CD4-positive, alpha-beta T cell (primary cell): Measurements from ENCODE around the gene FAM174C. TPM values are rescaled to one million over a fixed set of nuclear protein-coding genes. Genes with fewer than 3 reads are reported as not detected.
A peak's percentile ranks its signal among the peaks of the same experiment; 100 is the strongest.

Experiments used
- ATAC-seq: fragments of 200-7000 bp; cut with Tn5 transposase; one replicate; pipeline ENCODE4 v1.10.0; 2022; ENCODE audit warnings: mild to moderate bottlenecking; ENCODE audit not compliant: poor library complexity
- CTCF ChIA-PET: fragments of 350-600 bp; sonication (Branson Sonifier 250); formaldehyde crosslinking; loops from one replicate; lab custom pipeline; 2021; ENCODE audit warnings: antibody characterized with exemption, inconsistent platforms; lab: Charles Lee
- POLR2A ChIA-PET: fragments of 350-600 bp; sonication (Branson Sonifier 250); formaldehyde crosslinking; loops from one replicate; lab custom pipeline; 2021; ENCODE audit warnings: antibody characterized with exemption, inconsistent platforms; lab: Charles Lee
- DNase-seq, 14 experiments: peaks; one replicate each; pipeline ENCODE4 v3.0.0-alpha.2; 2013 to 2020; ENCODE audit warnings: mixed read lengths in 2 of 14
- H3K27ac ChIP-seq, 2 donors: one replicate each; pipeline versions ENCODE4 v1.5.1 to v1.7.0; 2013; ENCODE audit warnings: low read length in 2 of 2, low read depth in 1 of 2, mild to moderate bottlenecking in 1 of 2
- H3K27me3 ChIP-seq, 2 experiments: 1 replicate in 1 of 2; 2 replicates in 1 of 2; pipeline versions ENCODE4 v1.6.1 to v1.7.0; 2013; ENCODE audit warnings: low read length in 2 of 2, control low read depth in 1 of 2, mild to moderate bottlenecking in 1 of 2, moderate library complexity in 1 of 2; ENCODE audit not compliant: insufficient read depth in 2 of 2, control insufficient read depth in 1 of 2
- H3K36me3 ChIP-seq: one replicate; pipeline ENCODE4 v1.6.1; 2013; ENCODE audit warnings: low read length, control low read depth; ENCODE audit not compliant: insufficient read depth
- H3K4me1 ChIP-seq: one replicate; pipeline ENCODE4 v1.6.1; 2013; ENCODE audit warnings: low read length, control low read depth; ENCODE audit not compliant: insufficient read depth
- H3K4me3 ChIP-seq: one replicate; pipeline ENCODE4 v1.5.1; 2013; ENCODE audit warnings: mild to moderate bottlenecking, low read length, moderate library complexity
- H3K9me3 ChIP-seq, 2 experiments: 1 replicate in 1 of 2; 2 replicates in 1 of 2; pipeline versions ENCODE4 v1.6.1 to v1.7.0; 2013; ENCODE audit warnings: low read length in 2 of 2, mild to moderate bottlenecking in 2 of 2, control low read depth in 1 of 2, moderate library complexity in 1 of 2; ENCODE audit not compliant: control insufficient read depth in 1 of 2, insufficient read depth in 1 of 2
- H3K27ac Mint-ChIP-seq: one replicate; pipeline ENCODE4 v1.8.0; 2020; ENCODE audit warnings: mixed read lengths
- H3K27me3 Mint-ChIP-seq: one replicate; pipeline ENCODE4 v1.8.0; 2021; ENCODE audit warnings: mixed read lengths
- H3K36me3 Mint-ChIP-seq: one replicate; pipeline ENCODE4 v1.8.0; 2021; ENCODE audit warnings: low read depth, mixed read lengths
- H3K4me1 Mint-ChIP-seq: one replicate; pipeline ENCODE4 v1.8.0; 2021; ENCODE audit warnings: low read depth, mixed read lengths
- H3K4me3 Mint-ChIP-seq: one replicate; pipeline ENCODE4 v1.8.0; 2020; ENCODE audit warnings: mild to moderate bottlenecking, mixed read lengths
- H3K9me3 Mint-ChIP-seq: one replicate; pipeline ENCODE4 v1.8.0; 2020; ENCODE audit warnings: mixed read lengths
- CTCF ChIP-seq: fragments of 200-600 bp; IDR thresholded peaks from one replicate; pipeline ENCODE4 v1.8.0; 2022; ENCODE audit warnings: antibody characterized with exemption, mild to moderate bottlenecking
- intact Hi-C, 2 experiments: fragments of 100-400 bp; cut with DNase I in 1 of 2; cut with micrococcal nuclease in 1 of 2; formaldehyde crosslinking; loops; one replicate each; pipeline versions ENCODE4 v1.15.1 to v1.9.0; 2023 to 2025; cut with DNase I, micrococcal nuclease
- total RNA-seq, 174 experiments: library from RNA in 2 of 174; stranded (reverse) in 2 of 174; gene quantifications; one replicate each; pipeline ENCODE4 v1.2.3 and lab custom pipeline; 2021 to 2026

Gene FAM174C
- total RNA-seq, 2 experiments from 2014 or later: 32.0 to 38.3 TPM

GRCh38 chr19:1278713-1279660 is 3.7 kb downstream of the FAM174C start:
- peaks cover 3% of the 10 kb centered on the region for H3K27me3 Mint-ChIP-seq
- Histone ChIP-seq H3K4me3 (no peak overlapping the region), H3K36me3 (peaks cover 40% of the 10 kb centered on the region), H3K27ac (no peak overlapping the region), H3K9me3 (no peaks in the 10 kb centered on the region), H3K4me1 (peaks cover 39% of the 10 kb centered on the region), H3K27me3 (peaks cover 1 to 3% of the 10 kb centered on the region in 2 experiments)
- no peak for DNase-seq
- peaks cover 26% of the 10 kb centered on the region for H3K4me1 Mint-ChIP-seq
- peak overlapping the region; percentile 89 for H3K4me3 Mint-ChIP-seq
- TF ChIP-seq CTCF: no peak
- H3K27ac Mint-ChIP-seq: peak overlapping the region; percentile 82
- CTCF ChIA-PET: interaction anchor here (0.6 to 2.0 kb wide), 9 partner anchors 12 to 267 kb away, joined by 3 to 12 read pairs (median 3); partner anchors contain the start of genes ATP5F1D and NDUFS7
- H3K36me3 Mint-ChIP-seq: peaks cover 40% of the 10 kb centered on the region
- no peak for ATAC-seq
- intact Hi-C loops: loop anchor here (1.0 to 10.0 kb wide), 7 partner anchors 73 to 235 kb away; partner anchors contain the start of genes DAZAP1 (in 2 of the 2), C19orf25 (in 1 of the 2), GAMT (in 1 of the 2) and RPS15 (in 1 of the 2)
- H3K9me3 Mint-ChIP-seq: no peaks in the 10 kb centered on the region
- POLR2A ChIA-PET: interaction anchor here (1.2 to 2.5 kb wide), 2 partner anchors 10 to 93 kb away, joined by 6 to 29 read pairs; partner anchors contain the start of gene CIRBP

GRCh38 chr19:1279782-1280341 is 4.5 kb downstream of the FAM174C start:
- TF ChIP-seq CTCF: peak; percentile 84
- peaks cover 35% of the 10 kb centered on the region for H3K36me3 Mint-ChIP-seq
- H3K27ac Mint-ChIP-seq: peak overlapping the region; percentile 82
- ChIA-PET CTCF (interaction anchor here (0.6 to 2.0 kb wide), 9 partner anchors 12 to 266 kb away, joined by 3 to 12 read pairs (median 3); partner anchors contain the start of genes ATP5F1D and NDUFS7), POLR2A (interaction anchor here (1.1 to 2.5 kb wide), 3 partner anchors 11 to 103 kb away, joined by 3 to 29 read pairs (median 6); partner anchors contain the start of gene CIRBP)
- Histone ChIP-seq H3K27me3 (peaks cover 9 to 11% of the 10 kb centered on the region in 2 experiments), H3K4me1 (peaks cover 30% of the 10 kb centered on the region), H3K4me3 (no peak overlapping the region), H3K36me3 (peaks cover 31% of the 10 kb centered on the region), H3K27ac (no peak overlapping the region), H3K9me3 (peaks cover 0 to 6% of the 10 kb centered on the region in 2 experiments)
- peaks cover 29% of the 10 kb centered on the region for H3K4me1 Mint-ChIP-seq
- ATAC-seq (no peak), DNase-seq (peak; percentile 65 to 89 (median 74))
- H3K4me3 Mint-ChIP-seq: peak overlapping the region; percentile 89
- no peaks in the 10 kb centered on the region for H3K9me3 Mint-ChIP-seq
- H3K27me3 Mint-ChIP-seq: peaks cover 12% of the 10 kb centered on the region
- intact Hi-C loops: loop anchor here (1.0 to 10.0 kb wide), 7 partner anchors 72 to 234 kb away; partner anchors contain the start of genes DAZAP1 (in 2 of the 2), C19orf25 (in 1 of the 2), GAMT (in 1 of the 2) and RPS15 (in 1 of the 2)
